Endothelial cell (in vitro differentiated cells): ENCODE data around the gene NUP98. TPM values are rescaled to one million over a fixed set of nuclear protein-coding genes. Genes with fewer than 3 reads are reported as not detected.

Experiments used
- DNase-seq: peaks from one replicate; pipeline ENCODE4 v3.0.0; 2021; ENCODE audit warnings: low spot score
- H3K27ac Mint-ChIP-seq: one replicate; pipeline ENCODE4 v1.8.0; 2021; ENCODE audit warnings: mixed read lengths, inconsistent platforms; ENCODE audit not compliant: unreplicated experiment
- H3K27me3 Mint-ChIP-seq: one replicate; pipeline ENCODE4 v1.8.0; 2021; ENCODE audit warnings: mild to moderate bottlenecking, moderate library complexity, mixed read lengths, inconsistent platforms; ENCODE audit not compliant: unreplicated experiment
- H3K36me3 Mint-ChIP-seq: one replicate; pipeline ENCODE4 v1.8.0; 2021; ENCODE audit warnings: mild to moderate bottlenecking, low read depth, mixed read lengths, inconsistent platforms; ENCODE audit not compliant: unreplicated experiment
- H3K4me1 Mint-ChIP-seq: one replicate; pipeline ENCODE4 v1.8.0; 2021; ENCODE audit warnings: mild to moderate bottlenecking, mixed read lengths, inconsistent platforms; ENCODE audit not compliant: unreplicated experiment
- H3K4me3 Mint-ChIP-seq: one replicate; pipeline ENCODE4 v1.8.0; 2021; ENCODE audit warnings: mild to moderate bottlenecking, mixed read lengths, inconsistent platforms; ENCODE audit not compliant: unreplicated experiment
- H3K9me3 Mint-ChIP-seq: one replicate; pipeline ENCODE4 v1.8.0; 2021; ENCODE audit warnings: mixed read lengths, inconsistent platforms; ENCODE audit not compliant: unreplicated experiment
- total RNA-seq: library from RNA; stranded (reverse); fragmentation: NEBNext Ultra II Directional; extraction: Animal tissue kit (Norgen Biotek cat#: 25700); gene quantifications from one replicate; pipeline ENCODE4 v1.2.1, GENCODE V29; 2021; ENCODE audit not compliant: unreplicated experiment
- TF ChIP-seq, protein P1 (sequence below): fragments of 200-600 bp; sonication (generic); IDR thresholded peaks from one replicate; pipeline ENCODE4 v1.5.0; 2021; ENCODE audit warnings: antibody characterized with exemption; ENCODE audit not compliant: unreplicated experiment

NUP98 gene
- total RNA-seq, 1 donor from 2014 or later = 59.9 TPM

- DNase-seq = no peak
- Mint-ChIP-seq H3K27me3 (peaks cover 11% of the 10 kb centered on the region), H3K4me3 (no peak overlapping the region), H3K4me1 (peaks cover 40% of the 10 kb centered on the region), H3K27ac (no peak overlapping the region), H3K36me3 (peaks cover 7% of the 10 kb centered on the region), H3K9me3 (no peaks in the 10 kb centered on the region)
- TF ChIP-seq, protein P1, sequence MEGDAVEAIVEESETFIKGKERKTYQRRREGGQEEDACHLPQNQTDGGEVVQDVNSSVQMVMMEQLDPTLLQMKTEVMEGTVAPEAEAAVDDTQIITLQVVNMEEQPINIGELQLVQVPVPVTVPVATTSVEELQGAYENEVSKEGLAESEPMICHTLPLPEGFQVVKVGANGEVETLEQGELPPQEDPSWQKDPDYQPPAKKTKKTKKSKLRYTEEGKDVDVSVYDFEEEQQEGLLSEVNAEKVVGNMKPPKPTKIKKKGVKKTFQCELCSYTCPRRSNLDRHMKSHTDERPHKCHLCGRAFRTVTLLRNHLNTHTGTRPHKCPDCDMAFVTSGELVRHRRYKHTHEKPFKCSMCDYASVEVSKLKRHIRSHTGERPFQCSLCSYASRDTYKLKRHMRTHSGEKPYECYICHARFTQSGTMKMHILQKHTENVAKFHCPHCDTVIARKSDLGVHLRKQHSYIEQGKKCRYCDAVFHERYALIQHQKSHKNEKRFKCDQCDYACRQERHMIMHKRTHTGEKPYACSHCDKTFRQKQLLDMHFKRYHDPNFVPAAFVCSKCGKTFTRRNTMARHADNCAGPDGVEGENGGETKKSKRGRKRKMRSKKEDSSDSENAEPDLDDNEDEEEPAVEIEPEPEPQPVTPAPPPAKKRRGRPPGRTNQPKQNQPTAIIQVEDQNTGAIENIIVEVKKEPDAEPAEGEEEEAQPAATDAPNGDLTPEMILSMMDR = no peak
Observed at GRCh38 chr11:3632070-3632660, 165.2 kb downstream of the NUP98 start.

GRCh38 chr11:3631331-3631730, 166.0 kb downstream of the NUP98 start:
- TF ChIP-seq, protein P1 = no peak
- no peaks in the 10 kb centered on the region for H3K9me3 Mint-ChIP-seq
- no peak overlapping the region for H3K4me3 Mint-ChIP-seq
- peaks cover 5% of the 10 kb centered on the region for H3K36me3 Mint-ChIP-seq
- H3K27me3 Mint-ChIP-seq = peaks cover 8% of the 10 kb centered on the region
- peaks cover 35% of the 10 kb centered on the region for H3K4me1 Mint-ChIP-seq
- no peak overlapping the region for H3K27ac Mint-ChIP-seq
- DNase-seq = no peak

GRCh38 chr11:3627291-3627690, 170.1 kb downstream of the NUP98 start:
- Mint-ChIP-seq H3K27ac (no peak overlapping the region), H3K4me1 (peaks cover 19% of the 10 kb centered on the region), H3K4me3 (no peak overlapping the region), H3K36me3 (peaks cover 3% of the 10 kb centered on the region), H3K9me3 (no peaks in the 10 kb centered on the region), H3K27me3 (no peaks in the 10 kb centered on the region)
- no peak for DNase-seq
- TF ChIP-seq, protein P1 = no peak

DNA sequence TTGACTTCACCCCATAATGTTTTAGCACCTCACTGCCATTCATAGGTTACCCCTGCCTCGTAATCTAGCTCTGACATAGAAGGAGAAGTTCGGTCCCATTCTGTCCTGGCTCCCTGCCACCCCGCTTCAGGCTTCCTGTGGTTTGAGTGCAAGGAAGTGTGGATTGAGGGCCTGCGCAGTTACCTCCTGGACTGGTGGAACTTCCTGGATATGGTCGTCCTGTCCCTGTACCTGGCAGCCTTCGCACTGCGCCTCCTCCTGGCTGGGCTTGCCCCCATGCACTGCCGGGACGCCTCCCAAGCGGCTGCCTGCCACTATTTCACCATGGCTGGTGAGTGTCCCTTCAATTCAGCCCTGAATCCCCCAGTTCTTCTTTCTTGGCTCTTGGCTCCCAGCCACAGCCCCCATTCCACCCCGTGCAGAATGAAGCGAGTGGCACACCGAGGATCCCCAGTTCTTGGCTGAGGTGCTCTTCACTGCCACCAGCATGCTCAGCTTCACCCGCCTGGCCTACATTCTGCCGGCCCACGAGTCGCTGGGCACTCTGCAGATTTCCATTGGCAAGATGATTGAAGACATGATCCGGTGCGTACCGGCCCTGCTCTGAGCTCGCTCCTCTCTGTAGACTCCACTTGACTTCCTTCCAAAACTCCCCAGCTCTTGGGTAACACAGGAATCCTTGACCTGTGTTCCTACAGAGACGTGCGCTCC, 170.9 kb downstream of the NUP98 start:
- TF ChIP-seq, protein P1 = no peak
- no peak for DNase-seq
- Mint-ChIP-seq H3K27me3 (peaks cover 2% of the 10 kb centered on the region), H3K9me3 (no peaks in the 10 kb centered on the region), H3K4me1 (peaks cover 25% of the 10 kb centered on the region), H3K4me3 (no peak overlapping the region), H3K27ac (no peak overlapping the region), H3K36me3 (peaks cover 3% of the 10 kb centered on the region)

Other genes starting within 250 kb of the NUP98 start
- 9.7 TPM for gene ART5, start 155.6 kb downstream of the NUP98 start, total RNA-seq
- not detected for gene ART1, start 152.4 kb downstream of the NUP98 start, total RNA-seq
- 0.72 TPM for gene CHRNA10, start 126.2 kb downstream of the NUP98 start, total RNA-seq
- gene PGAP2, start 11.0 kb upstream of the NUP98 start, total RNA-seq = 22.7 TPM
- 76.5 TPM for gene RHOG, start 43.4 kb upstream of the NUP98 start, total RNA-seq
- gene STIM1, start 58.1 kb upstream of the NUP98 start, total RNA-seq = 35.9 TPM